A673 (cell line): ENCODE data around the gene TRIL.

Source experiments
- EZH2 ChIP-seq: fragments of 200-600 bp; sonication (generic); IDR thresholded peaks from 2 replicates; pipeline ENCODE4 v1.6.1; 2017; ENCODE audit warnings: borderline replicate concordance, low read depth, mild to moderate bottlenecking, mixed read lengths, antibody characterized with exemption, low read length; ENCODE audit not compliant: poor library complexity, severe bottlenecking
- TF ChIP-seq, protein P1 (sequence below): fragments of 300-800, 200-600 bp; sonication (generic); conservative IDR thresholded peaks from 2 replicates; pipeline ENCODE4 v1.5.1; 2017; ENCODE audit warnings: low read depth, mild to moderate bottlenecking, antibody characterized with exemption, low read length, moderate library complexity, mixed read lengths

- TF ChIP-seq, protein P1, sequence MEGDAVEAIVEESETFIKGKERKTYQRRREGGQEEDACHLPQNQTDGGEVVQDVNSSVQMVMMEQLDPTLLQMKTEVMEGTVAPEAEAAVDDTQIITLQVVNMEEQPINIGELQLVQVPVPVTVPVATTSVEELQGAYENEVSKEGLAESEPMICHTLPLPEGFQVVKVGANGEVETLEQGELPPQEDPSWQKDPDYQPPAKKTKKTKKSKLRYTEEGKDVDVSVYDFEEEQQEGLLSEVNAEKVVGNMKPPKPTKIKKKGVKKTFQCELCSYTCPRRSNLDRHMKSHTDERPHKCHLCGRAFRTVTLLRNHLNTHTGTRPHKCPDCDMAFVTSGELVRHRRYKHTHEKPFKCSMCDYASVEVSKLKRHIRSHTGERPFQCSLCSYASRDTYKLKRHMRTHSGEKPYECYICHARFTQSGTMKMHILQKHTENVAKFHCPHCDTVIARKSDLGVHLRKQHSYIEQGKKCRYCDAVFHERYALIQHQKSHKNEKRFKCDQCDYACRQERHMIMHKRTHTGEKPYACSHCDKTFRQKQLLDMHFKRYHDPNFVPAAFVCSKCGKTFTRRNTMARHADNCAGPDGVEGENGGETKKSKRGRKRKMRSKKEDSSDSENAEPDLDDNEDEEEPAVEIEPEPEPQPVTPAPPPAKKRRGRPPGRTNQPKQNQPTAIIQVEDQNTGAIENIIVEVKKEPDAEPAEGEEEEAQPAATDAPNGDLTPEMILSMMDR = no peak
- TF ChIP-seq EZH2 = no peak
These were observed 42.6 kb upstream of the TRIL start for GRCh38 chr7:29000717-29001076.
